Measurements from ENCODE around the gene HSPA9.

DNA sequence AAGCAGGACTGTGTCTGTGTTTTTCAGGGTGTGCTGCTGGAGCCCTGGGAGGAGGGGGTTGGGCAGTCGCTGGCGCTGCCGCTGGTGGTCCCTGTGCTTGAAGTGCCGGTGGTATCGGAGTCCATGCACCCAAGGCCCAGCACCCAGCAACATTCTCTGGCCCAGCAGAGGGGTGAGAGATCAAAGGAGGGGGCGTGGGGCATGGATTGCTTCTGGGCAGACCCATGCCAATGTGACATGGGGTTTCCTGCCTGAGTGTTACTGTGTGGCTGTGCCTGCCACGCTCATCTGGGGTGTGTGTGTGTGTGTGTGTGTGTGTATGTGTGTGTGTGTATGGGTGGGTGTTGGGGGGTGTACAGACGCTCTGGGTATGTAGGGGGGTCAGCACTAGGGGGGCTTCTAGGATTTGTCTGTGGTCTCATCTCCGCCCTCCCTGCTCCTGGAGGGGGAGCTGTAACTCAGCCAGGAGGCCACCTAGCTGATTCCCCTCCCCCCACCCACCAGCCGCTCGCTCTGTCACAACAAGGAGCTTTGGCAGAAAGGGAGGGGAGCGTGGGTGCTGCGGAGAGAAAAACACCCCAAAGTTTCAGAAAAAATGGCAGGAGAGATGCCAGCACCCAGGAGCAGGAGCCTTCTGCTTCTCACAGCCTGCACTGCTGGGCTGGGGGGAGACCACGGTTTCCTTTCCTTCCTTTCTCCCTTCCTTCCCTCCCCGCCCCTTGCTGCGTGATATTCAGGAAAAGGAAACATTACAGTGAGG is 35.9 kb upstream of the HSPA9 start:
- no peak for TF ChIP-seq POLR2AphosphoS5 (IDR thresholded peaks at IDR 0.05; ENCODE audit: borderline replicate concordance, low read depth, low read length)
- TF ChIP-seq EZH2 (IDR thresholded peaks at IDR 0.05) = no peak

All from SK-N-MC (cell line).